Neural cell (in vitro differentiated cells): ENCODE data around the gene KRABD2.

Source experiments
- H2AFZ ChIP-seq: fragments of 200-600, 300-800 bp; sonication (generic), shearing (Covaris generic); 2 replicates; pipeline ENCODE4 v1.6.0; 2014; ENCODE audit warnings: low read depth, mild to moderate bottlenecking, antibody characterized with exemption, low read length, moderate library complexity
- H3F3A ChIP-seq: fragments of 200-600 bp; shearing (Covaris generic); 2 replicates; pipeline ENCODE4 v1.6.1; 2016; ENCODE audit warnings: mild to moderate bottlenecking, moderate library complexity, mixed read lengths, antibody characterized with exemption, low read length; ENCODE audit not compliant: insufficient read depth, poor library complexity, severe bottlenecking
- H3K27ac ChIP-seq: fragments of 200-600, 300-800 bp; sonication (generic), shearing (Covaris generic); 2 replicates; pipeline ENCODE4 v1.5.1; 2014; ENCODE audit warnings: mild to moderate bottlenecking, low read length, moderate library complexity
- H3K27me3 ChIP-seq: fragments of 300-800, 200-600 bp; sonication (generic), shearing (Covaris generic); 2 replicates; pipeline ENCODE4 v1.6.0; 2014; ENCODE audit warnings: mild to moderate bottlenecking, low read depth, low read length, moderate library complexity; ENCODE audit not compliant: insufficient read depth
- H3K36me3 ChIP-seq: fragments of 300-800, 200-600 bp; sonication (generic), shearing (Covaris generic); 2 replicates; pipeline ENCODE4 v1.5.1; 2014; ENCODE audit warnings: mild to moderate bottlenecking, antibody characterized with exemption, low read length, moderate library complexity; ENCODE audit not compliant: insufficient read depth
- H3K4me2 ChIP-seq: fragments of 300-800, 200-600 bp; sonication (generic), shearing (Covaris generic); 2 replicates; pipeline ENCODE4 v1.6.0; 2014; ENCODE audit warnings: mild to moderate bottlenecking, low read length
- H3K4me3 ChIP-seq: fragments of 300-800, 200-600 bp; sonication (generic), shearing (Covaris generic); 2 replicates; pipeline ENCODE4 v1.5.1; 2014; ENCODE audit warnings: mild to moderate bottlenecking, low read length, moderate library complexity
- H3K79me2 ChIP-seq: fragments of 200-600 bp; shearing (Covaris generic); replicated peaks from 2 replicates; pipeline ENCODE4 v1.6.0; 2014; ENCODE audit warnings: mild to moderate bottlenecking, low read length, moderate library complexity; ENCODE audit not compliant: insufficient read depth
- H3K9ac ChIP-seq: fragments of 300-800, 200-600 bp; sonication (generic), shearing (Covaris generic); 2 replicates; pipeline ENCODE4 v1.6.1; 2016; ENCODE audit warnings: mild to moderate bottlenecking, low read length, mixed read lengths
- H3K9me2 ChIP-seq: fragments of 200-600 bp; shearing (Covaris generic); 2 replicates; pipeline ENCODE4 v1.6.1; 2016; ENCODE audit warnings: mild to moderate bottlenecking, low read length, mixed read lengths; ENCODE audit not compliant: insufficient read depth
- H3K9me3 ChIP-seq: fragments of 200-600, 300-800 bp; sonication (generic), shearing (Covaris generic); 2 replicates; pipeline ENCODE4 v1.6.1; 2016; ENCODE audit warnings: mild to moderate bottlenecking, mixed run types, low read length, moderate library complexity, mixed read lengths
- H4K20me1 ChIP-seq: fragments of 200-600 bp; shearing (Covaris generic); 2 replicates; pipeline ENCODE4 v1.6.1; 2016; ENCODE audit warnings: mild to moderate bottlenecking, mixed run types; ENCODE audit not compliant: insufficient read depth
- CTCF ChIP-seq: fragments of 450-650 bp; IDR thresholded peaks from 2 replicates; pipeline ENCODE4 v1.5.1; 2014; ENCODE audit warnings: antibody characterized with exemption, mild to moderate bottlenecking, moderate library complexity; ENCODE audit not compliant: poor library complexity, severe bottlenecking
- EP300 ChIP-seq: fragments of 450-650 bp; conservative IDR thresholded peaks from 2 replicates; pipeline ENCODE4 v1.6.1; 2014; ENCODE audit warnings: antibody characterized with exemption, mild to moderate bottlenecking, moderate library complexity; ENCODE audit not compliant: poor library complexity, severe bottlenecking
- EZH2 ChIP-seq: fragments of 200-600, 300-800 bp; shearing (Covaris generic), sonication (generic); IDR thresholded peaks from 2 replicates; pipeline ENCODE4 v1.6.1; 2014; ENCODE audit warnings: antibody characterized with exemption, low read length, borderline replicate concordance, mild to moderate bottlenecking; ENCODE audit not compliant: insufficient read depth, poor library complexity, severe bottlenecking
- MXI1 ChIP-seq: fragments of 450-650 bp; conservative IDR thresholded peaks from 2 replicates; pipeline ENCODE4 v1.6.1; 2014; ENCODE audit warnings: antibody characterized with exemption, mild to moderate bottlenecking; ENCODE audit not compliant: poor library complexity, severe bottlenecking
- POLR2AphosphoS5 ChIP-seq: IDR thresholded peaks from 2 replicates; pipeline ENCODE4 v1.6.1; 2012
- RAD21 ChIP-seq: fragments of 450-650 bp; conservative IDR thresholded peaks from 2 replicates; pipeline ENCODE4 v1.6.1; 2014; ENCODE audit warnings: antibody characterized with exemption, mild to moderate bottlenecking, moderate library complexity
- REST ChIP-seq: IDR thresholded peaks from 2 replicates; pipeline ENCODE4 v1.6.1; 2012; ENCODE audit warnings: borderline replicate concordance
- SMC3 ChIP-seq: fragments of 450-650 bp; conservative IDR thresholded peaks from 2 replicates; pipeline ENCODE4 v1.6.1; 2014; ENCODE audit warnings: antibody characterized with exemption, mild to moderate bottlenecking, moderate library complexity; ENCODE audit not compliant: poor library complexity
- TAF1 ChIP-seq: IDR thresholded peaks from 2 replicates; pipeline ENCODE4 v1.6.1; 2012; ENCODE audit warnings: low read depth

Gene KRABD2

GRCh38 chr17:8372422-8372821 is 4.1 kb downstream of the KRABD2 start:
- no peaks in the 10 kb centered on the region for H3F3A ChIP-seq
- no peaks in the 10 kb centered on the region for H3K27me3 ChIP-seq
- no peak overlapping the region for H2AFZ ChIP-seq
- H3K9ac ChIP-seq = no peak overlapping the region
- H3K79me2 ChIP-seq = peaks cover 11% of the 10 kb centered on the region
- H3K9me3 ChIP-seq = no peaks in the 10 kb centered on the region
- no peak overlapping the region for H3K4me2 ChIP-seq
- H3K4me3 ChIP-seq = no peak overlapping the region
- H3K27ac ChIP-seq = no peak overlapping the region
- peaks cover 5% of the 10 kb centered on the region for H3K36me3 ChIP-seq
- no peaks in the 10 kb centered on the region for H4K20me1 ChIP-seq
- no peaks in the 10 kb centered on the region for H3K9me2 ChIP-seq
- TF ChIP-seq CTCF = no peak
- no peak for TF ChIP-seq TAF1
- no peak for TF ChIP-seq RAD21
- TF ChIP-seq REST = no peak
- TF ChIP-seq SMC3 = no peak
- no peak for TF ChIP-seq MXI1
- no peak for TF ChIP-seq POLR2AphosphoS5
- TF ChIP-seq EZH2 = no peak
- TF ChIP-seq EP300 = no peak

GRCh38 chr17:8371786-8372185 is 4.7 kb downstream of the KRABD2 start:
- peaks cover 11% of the 10 kb centered on the region for H3K79me2 ChIP-seq
- H3K27ac ChIP-seq = no peak overlapping the region
- H3K9me3 ChIP-seq = no peaks in the 10 kb centered on the region
- no peak for TF ChIP-seq REST
- no peak overlapping the region for H3K9ac ChIP-seq
- H3K4me2 ChIP-seq = no peak overlapping the region
- H3K9me2 ChIP-seq = no peaks in the 10 kb centered on the region
- H3F3A ChIP-seq = no peaks in the 10 kb centered on the region
- peaks cover 5% of the 10 kb centered on the region for H3K36me3 ChIP-seq
- no peak overlapping the region for H2AFZ ChIP-seq
- H3K4me3 ChIP-seq = no peak overlapping the region
- no peaks in the 10 kb centered on the region for H4K20me1 ChIP-seq
- H3K27me3 ChIP-seq = no peaks in the 10 kb centered on the region
